ENCODE measurements around the gene FZD2. TPM values are rescaled to one million over a fixed set of nuclear protein-coding genes. Genes with fewer than 3 reads are reported as not detected.

The FZD2 gene
- total RNA-seq, 2 donors from 2014 or later: 0.67 to 2.0 TPM

- Histone ChIP-seq H3K9me3 (no peaks in the 10 kb centered on the region), H3K4me3 (no peak overlapping the region), H3K9ac (ENCODE audit: low read depth in 2 of 2, low read length in 2 of 2) (no peak overlapping the region), H3K27me3 (no peaks in the 10 kb centered on the region), H3K27ac (no peak overlapping the region), H3K4me1 (no peaks in the 10 kb centered on the region), H3K36me3 (no peaks in the 10 kb centered on the region)
- no peak for DNase-seq
- no peak for TF ChIP-seq CTCF (IDR thresholded peaks at IDR 0.05)
- intact Hi-C loops (cut with DNase I): no loop called here
These were observed 44.3 kb downstream of the FZD2 start for GRCh38 chr17:44601539-44601938.

GRCh38 chr17:44601973-44602372 lies 44.7 kb downstream of the FZD2 start:
- no peak for DNase-seq
- Histone ChIP-seq H3K27me3 (no peaks in the 10 kb centered on the region), H3K4me1 (no peaks in the 10 kb centered on the region), H3K36me3 (no peaks in the 10 kb centered on the region), H3K4me3 (no peak overlapping the region), H3K9ac (ENCODE audit: low read depth in 2 of 2, low read length in 2 of 2) (no peak overlapping the region), H3K9me3 (no peaks in the 10 kb centered on the region), H3K27ac (no peak overlapping the region)
- intact Hi-C loops (cut with DNase I): no loop called here
- TF ChIP-seq CTCF (IDR thresholded peaks at IDR 0.05): no peak

GRCh38 chr17:44602390-44602789 lies 45.1 kb downstream of the FZD2 start:
- TF ChIP-seq CTCF (IDR thresholded peaks at IDR 0.05): no peak
- Histone ChIP-seq H3K27me3 (no peaks in the 10 kb centered on the region), H3K9me3 (no peaks in the 10 kb centered on the region), H3K9ac (ENCODE audit: low read depth in 2 of 2, low read length in 2 of 2) (no peak overlapping the region), H3K4me3 (no peak overlapping the region), H3K36me3 (no peaks in the 10 kb centered on the region), H3K4me1 (no peaks in the 10 kb centered on the region), H3K27ac (no peak overlapping the region)
- no peak for DNase-seq
- intact Hi-C loops (cut with DNase I): no loop called here

- no peak for DNase-seq
- no peak overlapping the region for H3K4me3 ChIP-seq
- no peaks in the 10 kb centered on the region for H3K36me3 ChIP-seq
- H3K4me1 ChIP-seq: no peaks in the 10 kb centered on the region
- no peak for TF ChIP-seq CTCF (IDR thresholded peaks at IDR 0.05)
- no peak overlapping the region for H3K9ac ChIP-seq (ENCODE audit: low read depth in 2 of 2, low read length in 2 of 2)
- no peak overlapping the region for H3K27ac ChIP-seq
- H3K9me3 ChIP-seq: no peaks in the 10 kb centered on the region
- intact Hi-C loops (cut with DNase I): no loop called here
- no peaks in the 10 kb centered on the region for H3K27me3 ChIP-seq
These were observed 45.7 kb downstream of the FZD2 start for GRCh38 chr17:44602970-44603369.

- TF ChIP-seq CTCF (IDR thresholded peaks at IDR 0.05): no peak
These were observed 47.0 kb downstream of the FZD2 start for GRCh38 chr17:44604116-44604761.

More at GRCh38 chr17:44604116-44604761, 47.0 kb downstream of the FZD2 start:
- Histone ChIP-seq H3K36me3 (no peaks in the 10 kb centered on the region), H3K9ac (ENCODE audit: low read depth in 2 of 2, low read length in 2 of 2) (no peak overlapping the region), H3K4me1 (no peaks in the 10 kb centered on the region), H3K4me3 (no peak overlapping the region), H3K9me3 (no peaks in the 10 kb centered on the region), H3K27ac (no peak overlapping the region), H3K27me3 (no peaks in the 10 kb centered on the region)
- no peak for DNase-seq
- intact Hi-C loops (cut with DNase I): no loop called here
